PC-3 (cell line): ENCODE measurements around the gene GNB5. TPM values are rescaled to one million over a fixed set of nuclear protein-coding genes. Genes with fewer than 3 reads are reported as not detected.
A peak's percentile ranks its signal among the peaks of the same experiment; 100 is the strongest.

Source experiments
- ATAC-seq: fragments of 200-7000 bp; cut with Tn5 transposase; 2 replicates; pipeline ENCODE4 v1.9.1; 2020; ENCODE audit warnings: mild to moderate bottlenecking, moderate library complexity
- BruUV-seq: library from RNA; stranded (reverse); fragments of 400-500 nt; replicated peaks from 2 replicates; lab custom pipeline; 2021; lab: Mats Ljungman, UMichigan
- CTCF ChIA-PET: fragments of 300-600 bp; sonication (Branson Sonifier 250); formaldehyde crosslinking; loops from one replicate; lab custom pipeline; 2022; ENCODE audit warnings: antibody characterized with exemption; lab: Charles Lee
- POLR2A ChIA-PET: fragments of 300-600 bp; sonication (Branson Sonifier 250); formaldehyde crosslinking; loops from one replicate; lab custom pipeline; 2022; ENCODE audit warnings: antibody characterized with exemption; ENCODE audit not compliant: unreplicated experiment; lab: Charles Lee
- DNase-seq: peaks from one replicate; pipeline ENCODE4 v3.0.0-alpha.2; 2015
- H2AFZ ChIP-seq: fragments of 300-600 bp; sonication (generic); 2 replicates; pipeline ENCODE4 v1.6.0; 2016; ENCODE audit warnings: antibody characterized with exemption, low read length
- H3F3A ChIP-seq: fragments of 300-600 bp; sonication (generic); one replicate; pipeline ENCODE4 v1.6.0; 2017; ENCODE audit warnings: antibody characterized with exemption, low read length, control low read depth, mild to moderate bottlenecking; ENCODE audit not compliant: unreplicated experiment
- H3K27ac ChIP-seq: fragments of 300-600 bp; sonication (generic); 2 replicates; pipeline ENCODE4 v1.5.1; 2016; ENCODE audit warnings: mild to moderate bottlenecking, low read length
- H3K27me3 ChIP-seq: fragments of 300-600 bp; sonication (generic); 2 replicates; pipeline ENCODE4 v1.6.1; 2016; ENCODE audit warnings: low read length, mixed read lengths
- H3K36me3 ChIP-seq: fragments of 300-600 bp; sonication (generic); 2 replicates; pipeline ENCODE4 v1.6.1; 2016; ENCODE audit warnings: low read depth, mixed run types, low read length, mixed read lengths
- H3K4me1 ChIP-seq: fragments of 300-600 bp; sonication (generic); 2 replicates; pipeline ENCODE4 v1.5.1; 2016; ENCODE audit warnings: low read length; ENCODE audit not compliant: insufficient read depth
- H3K4me2 ChIP-seq: fragments of 300-600 bp; sonication (generic); 2 replicates; pipeline ENCODE4 v1.6.0; 2016; ENCODE audit warnings: low read length
- H3K4me3 ChIP-seq: fragments of 300-600 bp; sonication (generic); 2 replicates; pipeline ENCODE4 v1.5.1; 2016; ENCODE audit warnings: mild to moderate bottlenecking, low read length, mixed read lengths
- H3K79me2 ChIP-seq: fragments of 300-600 bp; sonication (generic); 2 replicates; pipeline ENCODE4 v1.6.1; 2017; ENCODE audit warnings: low read length, mixed read lengths
- H3K9ac ChIP-seq: fragments of 300-600 bp; sonication (generic); 2 replicates; pipeline ENCODE4 v1.6.0; 2016; ENCODE audit warnings: mild to moderate bottlenecking, low read length
- H3K9me2 ChIP-seq: fragments of 300-600 bp; sonication (generic); replicated peaks from 2 replicates; pipeline ENCODE4 v1.6.1; 2016; ENCODE audit warnings: mixed run types, low read length, mixed read lengths
- H3K9me3 ChIP-seq: fragments of 300-600 bp; sonication (generic); 2 replicates; pipeline ENCODE4 v1.6.1; 2016; ENCODE audit warnings: low read length, mixed read lengths
- H4K20me1 ChIP-seq: fragments of 300-600 bp; sonication (generic); 2 replicates; pipeline ENCODE4 v1.6.1; 2016; ENCODE audit warnings: low read length, mixed read lengths
- CTCF ChIP-seq: fragments of 300-600 bp; sonication (generic); conservative IDR thresholded peaks from 2 replicates; pipeline ENCODE4 v1.5.1; 2017; ENCODE audit warnings: antibody characterized with exemption, low read depth, mild to moderate bottlenecking, low read length
- EZH2 ChIP-seq: fragments of 300-600 bp; sonication (generic); IDR thresholded peaks from one replicate; pipeline ENCODE4 v1.6.1; 2017; ENCODE audit warnings: antibody characterized with exemption, mild to moderate bottlenecking, low read length; ENCODE audit not compliant: unreplicated experiment
- EZH2phosphoT487 ChIP-seq: fragments of 300-600 bp; sonication (generic); IDR thresholded peaks from 2 replicates; pipeline ENCODE4 v1.6.1; 2018; ENCODE audit warnings: mild to moderate bottlenecking, antibody characterized with exemption, low read length, borderline replicate concordance
- intact Hi-C: fragments of 100-400 bp; cut with micrococcal nuclease; formaldehyde crosslinking; loops from 2 replicates; pipeline ENCODE4 v1.9.0; 2023
- total RNA-seq: library from RNA; depleted of rRNA; stranded (reverse); fragments of >200 nt; gene quantifications from 2 replicates; pipeline ENCODE4 v1.2.3, GENCODE V29; 2014

The GNB5 gene
- total RNA-seq, 1 experiment from 2014 or later: 49.3 TPM

GRCh38 chr15:52104532-52105004 lies 86.6 kb downstream of the GNB5 start:
- TF ChIP-seq EZH2phosphoT487 (no peak), EZH2 (no peak), CTCF (no peak)
- Histone ChIP-seq H3F3A (no peaks in the 10 kb centered on the region), H3K9ac (no peak overlapping the region), H3K9me2 (no peaks in the 10 kb centered on the region), H2AFZ (no peak overlapping the region), H3K27me3 (no peaks in the 10 kb centered on the region), H3K27ac (no peak overlapping the region), H4K20me1 (no peaks in the 10 kb centered on the region), H3K4me2 (no peak overlapping the region), H3K9me3 (no peaks in the 10 kb centered on the region), H3K36me3 (no peaks in the 10 kb centered on the region), H3K4me1 (peaks cover 25% of the 10 kb centered on the region), H3K4me3 (no peak overlapping the region), H3K79me2 (no peaks in the 10 kb centered on the region)
- ChIA-PET CTCF (no interaction called here), POLR2A (no interaction called here)
- intact Hi-C loops: loop anchor here (5.0 kb wide), 1 partner anchor 38 kb away; no protein-coding TSS in a partner anchor
- DNase-seq (no peak), ATAC-seq (no peak)
- no TSS peak for BruUV-seq

GRCh38 chr15:52103217-52104207 lies 87.7 kb downstream of the GNB5 start:
- no peak overlapping the region for H2AFZ ChIP-seq
- POLR2A ChIA-PET: no interaction called here
- no TSS peak for BruUV-seq

More at GRCh38 chr15:52103217-52104207, 87.7 kb downstream of the GNB5 start:
- Histone ChIP-seq H3K27ac (peak overlapping the region; percentile 96), H3K36me3 (no peaks in the 10 kb centered on the region), H3K9ac (peak overlapping the region; percentile 76), H3F3A (no peaks in the 10 kb centered on the region), H3K27me3 (no peaks in the 10 kb centered on the region), H3K4me3 (no peak overlapping the region), H3K4me2 (peak overlapping the region; percentile 72), H3K4me1 (peaks cover 26% of the 10 kb centered on the region), H3K9me2 (no peaks in the 10 kb centered on the region), H4K20me1 (no peaks in the 10 kb centered on the region), H3K79me2 (no peaks in the 10 kb centered on the region), H3K9me3 (no peaks in the 10 kb centered on the region)
- DNase-seq (peak; percentile 87), ATAC-seq (peak; percentile 98)
- no peak for TF ChIP-seq EZH2phosphoT487
- TF ChIP-seq CTCF: no peak
- TF ChIP-seq EZH2: no peak
- CTCF ChIA-PET: no interaction called here
- intact Hi-C loops: loop anchor here (5.0 kb wide), 1 partner anchor 39 kb away; no protein-coding TSS in a partner anchor
